ENCODE results near the gene TUB. TPM values are rescaled to one million over a fixed set of nuclear protein-coding genes. Genes with fewer than 3 reads are reported as not detected.

Gene TUB
- total RNA-seq, 1 donor from 2014 or later = 3.3 TPM

DNA sequence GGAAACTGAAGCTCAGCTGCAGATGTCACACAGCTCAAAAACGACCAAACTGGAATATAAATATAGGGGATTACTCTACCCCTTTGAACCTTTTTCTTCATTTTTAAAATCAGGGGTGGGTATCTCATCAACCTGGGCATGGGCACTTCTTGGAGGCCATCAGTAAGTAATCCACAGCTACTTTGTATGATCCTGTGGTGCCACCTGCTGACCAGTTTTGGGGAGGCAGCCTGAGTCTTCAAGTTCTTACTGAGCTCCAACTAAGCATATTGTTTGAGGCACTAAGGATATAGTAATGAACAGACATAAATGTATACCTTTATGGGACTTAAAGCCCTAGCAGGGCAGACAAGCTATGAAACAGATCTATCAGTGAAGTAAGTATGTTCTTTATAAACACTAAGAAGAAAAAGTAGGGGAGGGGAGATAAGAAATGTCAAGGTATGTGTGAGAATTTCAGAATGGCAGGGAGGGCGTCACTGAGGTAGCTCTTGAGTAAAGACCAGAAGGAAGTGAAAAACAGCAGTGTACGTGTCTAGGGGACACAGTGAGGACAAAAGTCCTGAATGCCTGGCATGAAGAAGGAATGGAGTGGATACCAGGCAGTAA lies 18.4 kb downstream of the TUB start:
- peak; percentile 38 for DNase-seq (ENCODE audit: low read depth)
- TF ChIP-seq, protein P1, sequence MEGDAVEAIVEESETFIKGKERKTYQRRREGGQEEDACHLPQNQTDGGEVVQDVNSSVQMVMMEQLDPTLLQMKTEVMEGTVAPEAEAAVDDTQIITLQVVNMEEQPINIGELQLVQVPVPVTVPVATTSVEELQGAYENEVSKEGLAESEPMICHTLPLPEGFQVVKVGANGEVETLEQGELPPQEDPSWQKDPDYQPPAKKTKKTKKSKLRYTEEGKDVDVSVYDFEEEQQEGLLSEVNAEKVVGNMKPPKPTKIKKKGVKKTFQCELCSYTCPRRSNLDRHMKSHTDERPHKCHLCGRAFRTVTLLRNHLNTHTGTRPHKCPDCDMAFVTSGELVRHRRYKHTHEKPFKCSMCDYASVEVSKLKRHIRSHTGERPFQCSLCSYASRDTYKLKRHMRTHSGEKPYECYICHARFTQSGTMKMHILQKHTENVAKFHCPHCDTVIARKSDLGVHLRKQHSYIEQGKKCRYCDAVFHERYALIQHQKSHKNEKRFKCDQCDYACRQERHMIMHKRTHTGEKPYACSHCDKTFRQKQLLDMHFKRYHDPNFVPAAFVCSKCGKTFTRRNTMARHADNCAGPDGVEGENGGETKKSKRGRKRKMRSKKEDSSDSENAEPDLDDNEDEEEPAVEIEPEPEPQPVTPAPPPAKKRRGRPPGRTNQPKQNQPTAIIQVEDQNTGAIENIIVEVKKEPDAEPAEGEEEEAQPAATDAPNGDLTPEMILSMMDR (IDR thresholded peaks at IDR 0.05; ENCODE audit: insufficient read depth, low read length, poor library complexity, severe bottlenecking) = peak; percentile 76
- no peaks in the 10 kb centered on the region for H3K36me3 ChIP-seq (ENCODE audit: control insufficient read depth, insufficient read depth, low read length)
- H3K4me3 ChIP-seq (ENCODE audit: low read depth, low read length) = no peak overlapping the region
- H3K27me3 ChIP-seq (ENCODE audit: control insufficient read depth, insufficient read depth, low read length) = no peaks in the 10 kb centered on the region

GRCh38 chr11:8100158-8100557 lies 19.1 kb downstream of the TUB start:
- DNase-seq (ENCODE audit: low read depth) = no peak
- H3K4me3 ChIP-seq (ENCODE audit: low read depth, low read length) = no peak overlapping the region
- TF ChIP-seq, protein P1 (IDR thresholded peaks at IDR 0.05; ENCODE audit: insufficient read depth, low read length, poor library complexity, severe bottlenecking) = no peak
- H3K27me3 ChIP-seq (ENCODE audit: control insufficient read depth, insufficient read depth, low read length) = no peaks in the 10 kb centered on the region
- no peaks in the 10 kb centered on the region for H3K36me3 ChIP-seq (ENCODE audit: control insufficient read depth, insufficient read depth, low read length)

GRCh38 chr11:8100605-8101004 lies 19.6 kb downstream of the TUB start:
- TF ChIP-seq, protein P1 (IDR thresholded peaks at IDR 0.05; ENCODE audit: insufficient read depth, low read length, poor library complexity, severe bottlenecking) = no peak
- H3K36me3 ChIP-seq (ENCODE audit: control insufficient read depth, insufficient read depth, low read length) = no peaks in the 10 kb centered on the region
- no peaks in the 10 kb centered on the region for H3K27me3 ChIP-seq (ENCODE audit: control insufficient read depth, insufficient read depth, low read length)
- no peak for DNase-seq (ENCODE audit: low read depth)
- H3K4me3 ChIP-seq (ENCODE audit: low read depth, low read length) = no peak overlapping the region

- no peak for DNase-seq (ENCODE audit: low read depth)
- H3K4me3 ChIP-seq (ENCODE audit: low read depth, low read length) = no peak overlapping the region
- TF ChIP-seq, protein P1 (IDR thresholded peaks at IDR 0.05; ENCODE audit: insufficient read depth, low read length, poor library complexity, severe bottlenecking) = no peak
Measured at GRCh38 chr11:8101421-8101820, 20.4 kb downstream of the TUB start.

DNA sequence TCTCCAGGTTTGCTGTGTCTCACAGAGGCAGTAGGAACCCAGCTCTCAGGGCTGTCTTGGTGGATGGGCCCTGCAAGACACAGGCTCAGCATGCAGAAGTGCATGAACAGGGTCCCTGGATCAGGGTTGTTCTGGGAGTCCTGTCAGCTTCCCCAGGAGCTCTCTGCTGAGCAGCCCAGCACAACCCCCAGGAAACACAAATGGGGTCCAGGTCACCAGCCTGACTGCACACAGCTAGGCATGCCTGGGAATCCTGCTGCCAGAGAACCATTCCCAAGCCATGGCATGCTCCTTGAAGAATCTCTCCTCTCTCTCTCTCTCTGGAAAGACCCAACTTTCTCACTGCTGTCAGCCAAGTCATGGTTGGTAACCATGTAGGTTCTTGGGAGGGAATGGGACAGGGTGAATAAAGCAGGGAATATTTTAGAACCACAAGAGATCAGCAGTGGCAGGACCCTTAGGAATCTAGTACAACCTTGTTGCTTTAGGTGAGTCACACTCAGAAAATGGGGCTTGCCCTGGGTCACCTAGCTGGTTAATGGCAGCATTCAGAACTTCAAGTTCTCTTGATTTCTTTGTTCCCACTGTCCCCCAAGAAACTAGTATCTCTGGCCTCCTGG lies 21.4 kb downstream of the TUB start:
- no peaks in the 10 kb centered on the region for H3K27me3 ChIP-seq (ENCODE audit: control insufficient read depth, insufficient read depth, low read length)
- H3K36me3 ChIP-seq (ENCODE audit: control insufficient read depth, insufficient read depth, low read length) = no peaks in the 10 kb centered on the region
- no peak for DNase-seq (ENCODE audit: low read depth)
- H3K4me3 ChIP-seq (ENCODE audit: low read depth, low read length) = no peak overlapping the region
- TF ChIP-seq, protein P1 (IDR thresholded peaks at IDR 0.05; ENCODE audit: insufficient read depth, low read length, poor library complexity, severe bottlenecking) = no peak

More at GRCh38 chr11:8101421-8101820, 20.4 kb downstream of the TUB start:
- H3K27me3 ChIP-seq (ENCODE audit: control insufficient read depth, insufficient read depth, low read length) = no peaks in the 10 kb centered on the region
- H3K36me3 ChIP-seq (ENCODE audit: control insufficient read depth, insufficient read depth, low read length) = no peaks in the 10 kb centered on the region

GRCh38 chr11:8102965-8103364 lies 22.0 kb downstream of the TUB start:
- no peak for DNase-seq (ENCODE audit: low read depth)
- H3K36me3 ChIP-seq (ENCODE audit: control insufficient read depth, insufficient read depth, low read length) = no peaks in the 10 kb centered on the region
- TF ChIP-seq, protein P1 (IDR thresholded peaks at IDR 0.05; ENCODE audit: insufficient read depth, low read length, poor library complexity, severe bottlenecking) = no peak
- no peak overlapping the region for H3K4me3 ChIP-seq (ENCODE audit: low read depth, low read length)
- no peaks in the 10 kb centered on the region for H3K27me3 ChIP-seq (ENCODE audit: control insufficient read depth, insufficient read depth, low read length)

Measured in kidney epithelial cell (primary cell).